ENCODE measurements around the gene SZT2.
"Not testable (repeated sequence)": the region's sequence is repeated elsewhere in the genome, so short reads cannot be mapped to it uniquely, and the experiment has no call there.

Gene SZT2

DNA sequence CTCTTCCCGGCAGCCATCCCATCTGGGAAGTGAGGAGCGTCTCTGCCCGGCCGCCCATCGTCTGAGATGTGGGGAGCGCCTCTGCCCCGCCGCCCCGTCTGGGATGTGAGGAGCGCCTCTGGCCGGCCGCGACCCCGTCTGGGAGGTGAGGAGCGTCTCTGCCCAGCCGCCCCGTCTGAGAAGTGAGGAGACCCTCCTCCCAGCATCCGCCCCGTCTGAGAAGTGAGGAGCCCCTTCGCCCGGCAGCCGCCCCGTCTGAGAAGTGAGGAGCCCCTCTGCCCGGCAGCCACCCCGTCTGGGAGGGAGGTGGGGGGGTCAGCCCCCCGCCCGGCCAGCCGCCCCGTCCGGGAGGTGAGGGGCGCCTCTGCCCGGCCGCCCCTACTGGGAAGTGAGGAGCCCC lies 112.1 kb downstream of the SZT2 start:
- DNase-seq: not testable (repeated sequence)

DNA sequence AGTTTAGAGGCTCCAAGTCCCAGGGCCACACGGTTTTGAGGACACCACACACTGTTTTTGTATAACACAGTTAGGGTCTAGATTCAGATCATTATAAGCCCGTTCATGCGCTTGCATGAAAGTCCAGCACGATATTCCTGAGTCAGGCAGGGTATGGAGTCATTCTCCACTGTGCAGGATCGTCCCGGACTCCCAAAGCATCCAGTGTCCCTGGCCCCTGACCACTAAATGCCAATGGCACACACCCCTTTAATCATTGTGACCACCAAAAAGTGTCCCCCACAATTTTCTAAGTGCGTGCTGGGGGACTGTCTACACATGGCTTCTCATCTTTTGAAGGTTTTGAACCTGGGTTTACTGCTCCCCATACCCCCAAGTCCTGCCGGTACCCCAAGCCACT lies 113.8 kb downstream of the SZT2 start:
- no peak for DNase-seq
